ENCODE results near the gene SLC27A1.

GRCh38 chr19:17517898-17518297 is 47.6 kb downstream of the SLC27A1 start:
- no peak for TF ChIP-seq POLR2A (IDR thresholded peaks at IDR 0.05)
- TF ChIP-seq CTCF (IDR thresholded peaks at IDR 0.05) = no peak
- TF ChIP-seq POLR2AphosphoS5 (IDR thresholded peaks at IDR 0.05; ENCODE audit: insufficient read depth in 1 of 2, low read depth in 1 of 2) = no peak

Data from vagina (tissue), 2 donors.